C4-2B (cell line): ENCODE data around the gene TDRD1.

Source experiments
- ZFX ChIP-seq: fragments of 450-650 bp; IDR thresholded peaks from 2 replicates; pipeline ENCODE4 v1.6.1; 2017
- TF ChIP-seq, protein P1 (sequence below): fragments of 450-650 bp; conservative IDR thresholded peaks from 2 replicates; pipeline ENCODE4 v1.5.1; 2017; ENCODE audit warnings: mild to moderate bottlenecking

DNA sequence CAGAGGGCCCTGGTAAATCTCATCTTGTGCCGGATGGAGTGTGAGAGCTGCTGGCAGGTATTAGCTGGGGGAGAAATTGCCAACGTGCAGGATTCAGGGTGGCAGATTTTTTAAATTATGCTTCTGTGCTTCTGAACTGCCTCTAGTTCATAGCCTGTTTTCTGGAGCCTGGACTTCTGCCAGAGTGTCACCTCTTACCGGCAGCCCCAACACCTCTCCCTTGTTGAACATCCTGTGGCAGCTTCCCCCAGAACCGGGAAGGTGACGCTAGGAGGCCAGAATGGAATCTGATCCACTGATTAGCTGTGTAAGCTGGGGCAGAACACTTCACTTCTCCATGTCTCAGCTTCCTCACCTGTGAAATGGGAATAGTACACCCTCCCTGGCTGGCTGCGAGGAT is 65.0 kb downstream of the TDRD1 start:
- TF ChIP-seq, protein P1, sequence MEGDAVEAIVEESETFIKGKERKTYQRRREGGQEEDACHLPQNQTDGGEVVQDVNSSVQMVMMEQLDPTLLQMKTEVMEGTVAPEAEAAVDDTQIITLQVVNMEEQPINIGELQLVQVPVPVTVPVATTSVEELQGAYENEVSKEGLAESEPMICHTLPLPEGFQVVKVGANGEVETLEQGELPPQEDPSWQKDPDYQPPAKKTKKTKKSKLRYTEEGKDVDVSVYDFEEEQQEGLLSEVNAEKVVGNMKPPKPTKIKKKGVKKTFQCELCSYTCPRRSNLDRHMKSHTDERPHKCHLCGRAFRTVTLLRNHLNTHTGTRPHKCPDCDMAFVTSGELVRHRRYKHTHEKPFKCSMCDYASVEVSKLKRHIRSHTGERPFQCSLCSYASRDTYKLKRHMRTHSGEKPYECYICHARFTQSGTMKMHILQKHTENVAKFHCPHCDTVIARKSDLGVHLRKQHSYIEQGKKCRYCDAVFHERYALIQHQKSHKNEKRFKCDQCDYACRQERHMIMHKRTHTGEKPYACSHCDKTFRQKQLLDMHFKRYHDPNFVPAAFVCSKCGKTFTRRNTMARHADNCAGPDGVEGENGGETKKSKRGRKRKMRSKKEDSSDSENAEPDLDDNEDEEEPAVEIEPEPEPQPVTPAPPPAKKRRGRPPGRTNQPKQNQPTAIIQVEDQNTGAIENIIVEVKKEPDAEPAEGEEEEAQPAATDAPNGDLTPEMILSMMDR, result no peak
- TF ChIP-seq ZFX, result no peak
